NCI-H1092 (cell line): ENCODE data around the gene LRRN4CL.
"Not testable (repeated sequence)": the region's sequence is repeated elsewhere in the genome, so short reads cannot be mapped to it uniquely, and the experiment has no call there.

ENCODE experiments used
- DNase-seq: peaks from one replicate; lab custom pipeline; 2025; lab: John Stamatoyannopoulos, UW

Gene LRRN4CL

GRCh38 chr11:62689421-62690183 lies at the start of gene LRRN4CL:
Gene LRRN4CL, minus strand, starts transcription at chr11:62689530. Its CDS starts 1,022 bp downstream, at chr11:62688508.
- no peak for DNase-seq

GRCh38 chr11:62737196-62737595 lies 47.9 kb upstream of the LRRN4CL start:
- no peak for DNase-seq

GRCh38 chr11:62732830-62733229 lies 43.5 kb upstream of the LRRN4CL start:
- DNase-seq, result no peak

- not testable (repeated sequence) for DNase-seq
Observed at GRCh38 chr11:62730076-62730475, 40.7 kb upstream of the LRRN4CL start.

GRCh38 chr11:62728171-62728988 lies 39.0 kb upstream of the LRRN4CL start, which contains the start of gene TTC9C:
Gene TTC9C, plus strand, starts transcription at chr11:62728486. Its CDS starts 363 bp downstream, at chr11:62728849.
- DNase-seq, result peak; percentile 86

GRCh38 chr11:62727872-62728170 lies 38.5 kb upstream of the LRRN4CL start:
- peak; percentile 100 for DNase-seq

- DNase-seq, result peak; percentile 100
Observed at GRCh38 chr11:62727165-62727871, 38.0 kb upstream of the LRRN4CL start, which contains the start of gene HNRNPUL2. Gene HNRNPUL2, minus strand, starts transcription at chr11:62727457. Its CDS starts 301 bp downstream, at chr11:62727156.

- no peak for DNase-seq
Observed at GRCh38 chr11:62726915-62727164, 37.5 kb upstream of the LRRN4CL start.

- DNase-seq, result no peak
Observed at GRCh38 chr11:62726156-62726914, 37.0 kb upstream of the LRRN4CL start.

- DNase-seq, result no peak
Observed at GRCh38 chr11:62725646-62726045, 36.3 kb upstream of the LRRN4CL start.

- no peak for DNase-seq
Observed at GRCh38 chr11:62724171-62724570, 34.8 kb upstream of the LRRN4CL start.

GRCh38 chr11:62721994-62722393 lies 32.7 kb upstream of the LRRN4CL start:
- DNase-seq, result no peak

GRCh38 chr11:62719302-62719978 lies 30.1 kb upstream of the LRRN4CL start:
- no peak for DNase-seq

- DNase-seq, result no peak
Observed at GRCh38 chr11:62716816-62717215, 27.5 kb upstream of the LRRN4CL start.

- no peak for DNase-seq
Observed at GRCh38 chr11:62716206-62716605, 26.9 kb upstream of the LRRN4CL start.

GRCh38 chr11:62715150-62716130 lies 26.1 kb upstream of the LRRN4CL start:
- no peak for DNase-seq

- DNase-seq, result no peak
Observed at GRCh38 chr11:62713343-62713742, 24.0 kb upstream of the LRRN4CL start.

- no peak for DNase-seq
Observed at GRCh38 chr11:62712861-62713260, 23.5 kb upstream of the LRRN4CL start.

GRCh38 chr11:62712276-62712812 lies 23.0 kb upstream of the LRRN4CL start:
- no peak for DNase-seq

- DNase-seq, result no peak
Observed at GRCh38 chr11:62710001-62710345, 20.6 kb upstream of the LRRN4CL start.
